IPS-20b (cell line): ENCODE results near the gene TP53I13.

Experiments used
- H3K27ac ChIP-seq: one replicate; pipeline ENCODE4 v1.5.1; 2013; ENCODE audit warnings: low read length
- H3K27me3 ChIP-seq: 2 replicates; pipeline ENCODE4 v1.6.1; 2013; ENCODE audit warnings: mild to moderate bottlenecking, low read length, inconsistent platforms; ENCODE audit not compliant: insufficient read depth
- H3K36me3 ChIP-seq: 2 replicates; pipeline ENCODE4 v1.6.1; 2013; ENCODE audit warnings: low read depth, mild to moderate bottlenecking, inconsistent platforms, low read length, moderate library complexity; ENCODE audit not compliant: insufficient read depth
- H3K4me1 ChIP-seq: 2 replicates; pipeline ENCODE4 v1.6.1; 2013; ENCODE audit warnings: mild to moderate bottlenecking, control low read depth, inconsistent platforms, low read length, moderate library complexity; ENCODE audit not compliant: insufficient read depth
- H3K4me3 ChIP-seq: 2 replicates; pipeline ENCODE4 v1.5.1; 2013; ENCODE audit warnings: mild to moderate bottlenecking, low read length, inconsistent platforms
- H3K9ac ChIP-seq: 2 replicates; pipeline ENCODE4 v1.6.1; 2013; ENCODE audit warnings: low read depth, mild to moderate bottlenecking, inconsistent platforms, low read length, moderate library complexity
- H3K9me3 ChIP-seq: 2 replicates; pipeline ENCODE4 v1.6.1; 2013; ENCODE audit warnings: mild to moderate bottlenecking, low read depth, low read length, inconsistent platforms; ENCODE audit not compliant: insufficient read depth

Gene TP53I13, protein sequence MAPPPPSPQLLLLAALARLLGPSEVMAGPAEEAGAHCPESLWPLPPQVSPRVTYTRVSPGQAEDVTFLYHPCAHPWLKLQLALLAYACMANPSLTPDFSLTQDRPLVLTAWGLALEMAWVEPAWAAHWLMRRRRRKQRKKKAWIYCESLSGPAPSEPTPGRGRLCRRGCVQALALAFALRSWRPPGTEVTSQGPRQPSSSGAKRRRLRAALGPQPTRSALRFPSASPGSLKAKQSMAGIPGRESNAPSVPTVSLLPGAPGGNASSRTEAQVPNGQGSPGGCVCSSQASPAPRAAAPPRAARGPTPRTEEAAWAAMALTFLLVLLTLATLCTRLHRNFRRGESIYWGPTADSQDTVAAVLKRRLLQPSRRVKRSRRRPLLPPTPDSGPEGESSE

DNA sequence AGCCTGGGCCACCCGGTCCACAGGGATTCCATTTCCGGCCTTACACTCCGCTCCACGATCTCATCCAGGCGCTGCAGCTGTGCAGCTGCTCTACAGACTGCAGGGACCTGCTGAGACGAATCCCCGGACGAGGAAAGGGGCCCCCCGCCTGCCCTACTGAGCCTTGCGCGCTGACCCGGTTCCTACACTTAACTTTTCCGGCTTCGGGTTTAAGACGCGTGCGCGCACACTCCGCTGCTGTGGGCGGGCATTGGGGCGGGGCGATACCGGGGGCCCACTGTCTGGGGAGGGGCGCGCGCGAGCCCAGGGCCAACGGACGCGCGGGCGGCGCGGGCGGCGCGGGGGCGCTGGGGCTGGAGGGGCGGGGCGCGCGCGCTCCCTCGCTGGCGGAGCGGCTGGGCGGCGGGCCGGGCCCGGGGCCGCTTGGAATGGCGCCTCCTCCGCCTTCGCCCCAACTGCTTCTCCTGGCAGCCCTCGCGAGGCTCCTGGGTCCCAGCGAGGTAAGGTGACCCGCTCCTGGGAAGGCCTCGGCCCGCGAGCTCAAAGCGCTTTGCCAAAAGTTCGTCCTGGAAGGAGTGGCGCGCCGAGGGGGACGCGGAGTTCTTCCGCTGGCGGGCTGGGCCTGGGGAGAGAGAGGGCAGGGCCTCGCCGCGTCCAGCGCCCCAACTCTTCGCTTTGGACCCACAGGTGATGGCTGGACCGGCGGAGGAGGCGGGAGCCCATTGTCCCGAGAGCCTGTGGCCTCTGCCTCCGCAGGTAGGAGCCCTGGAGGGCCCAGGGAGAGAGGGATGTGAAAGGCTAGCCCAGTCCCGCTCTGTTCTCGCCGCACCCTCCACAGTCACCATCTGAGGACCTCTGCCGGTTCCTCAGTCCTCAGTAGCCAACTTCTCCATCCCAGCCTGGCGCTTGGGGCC, at the start of gene TP53I13:
Gene TP53I13 (plus strand): TSS at position 371 of the 914 bp plus-strand sequence. CDS start 58 bp downstream, at position 429.
- peak within 1 kb of the TSS; percentile 79 for H3K9ac ChIP-seq
- H3K4me1 ChIP-seq = peaks cover 13% of the 10 kb centered on the region; the same call in 1 of the 2 replicates
- H3K27me3 ChIP-seq = peaks cover 78% of the 10 kb centered on the region
- no peaks in the 10 kb centered on the region for H3K36me3 ChIP-seq
- H3K9me3 ChIP-seq = no peaks in the 10 kb centered on the region
- peak within 1 kb of the TSS; percentile 87 for H3K4me3 ChIP-seq
- H3K27ac ChIP-seq = no peak within 1 kb of the TSS

DNA sequence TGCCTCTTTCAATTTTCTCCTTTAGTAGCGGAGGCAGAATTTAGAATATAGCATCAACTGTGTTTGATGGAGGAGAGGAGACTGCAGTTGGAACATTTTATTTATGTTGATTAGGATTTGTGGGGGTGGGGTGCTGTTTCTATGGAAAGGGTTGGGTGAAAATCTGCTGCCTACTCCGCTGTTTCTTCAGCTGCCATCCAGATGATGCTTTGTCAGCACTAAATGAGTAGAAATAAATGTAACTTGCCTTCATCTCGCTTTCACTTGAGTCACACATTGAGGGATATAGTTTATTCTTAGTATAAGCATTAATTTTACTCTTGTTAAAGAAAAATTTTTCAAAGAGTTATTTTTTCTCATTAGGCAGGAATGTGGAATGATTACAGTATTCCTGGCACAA, 43.8 kb upstream of the TP53I13 start:
- no peak overlapping the region for H3K27ac ChIP-seq
- H3K9me3 ChIP-seq = no peaks in the 10 kb centered on the region
- H3K36me3 ChIP-seq = peaks cover 84% of the 10 kb centered on the region
- no peaks in the 10 kb centered on the region for H3K4me1 ChIP-seq
- no peak overlapping the region for H3K9ac ChIP-seq
- H3K27me3 ChIP-seq = no peaks in the 10 kb centered on the region
- H3K4me3 ChIP-seq = no peak overlapping the region

DNA sequence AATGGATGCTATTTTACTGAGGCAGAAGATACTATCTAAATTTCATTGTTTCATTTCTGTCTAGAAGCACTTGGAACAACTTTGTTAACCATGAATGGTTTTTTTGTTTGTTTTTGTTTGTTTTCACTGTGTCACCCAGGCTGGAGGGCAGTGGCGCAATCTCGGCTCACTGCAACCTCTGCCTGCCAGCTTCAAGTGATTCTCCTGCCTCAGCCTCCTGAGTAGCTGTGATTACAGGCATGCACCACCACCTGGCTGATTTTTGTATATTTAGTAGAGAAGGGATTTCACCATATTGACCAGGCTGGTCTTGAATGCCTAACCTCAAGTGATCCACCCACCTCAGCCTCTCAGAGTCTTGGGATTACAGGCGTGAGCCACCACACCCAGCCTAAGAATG, 42.2 kb upstream of the TP53I13 start:
- H3K4me3 ChIP-seq = no peak overlapping the region
- peaks cover 83% of the 10 kb centered on the region for H3K36me3 ChIP-seq
- no peak overlapping the region for H3K9ac ChIP-seq
- no peaks in the 10 kb centered on the region for H3K9me3 ChIP-seq
- H3K27ac ChIP-seq = no peak overlapping the region
- no peaks in the 10 kb centered on the region for H3K4me1 ChIP-seq
- no peaks in the 10 kb centered on the region for H3K27me3 ChIP-seq

DNA sequence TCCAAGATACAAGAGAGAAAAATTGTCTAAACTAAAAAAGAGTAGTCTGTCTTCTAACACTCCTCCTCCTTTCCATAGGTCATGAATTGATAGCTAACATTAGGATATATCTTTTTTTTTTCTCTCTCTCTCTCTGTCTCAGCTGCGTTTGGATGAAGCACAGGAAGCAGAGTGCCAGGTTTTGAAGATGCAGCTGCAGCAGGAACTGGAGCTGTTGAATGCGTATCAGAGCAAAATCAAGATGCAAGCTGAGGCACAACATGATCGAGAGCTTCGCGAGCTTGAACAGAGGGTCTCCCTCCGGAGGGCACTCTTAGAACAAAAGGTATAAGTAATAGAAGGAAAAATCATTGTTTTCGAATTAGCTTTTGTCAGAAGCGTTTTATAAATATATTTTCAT, 34.5 kb upstream of the TP53I13 start:
- no peaks in the 10 kb centered on the region for H3K9me3 ChIP-seq

DNA sequence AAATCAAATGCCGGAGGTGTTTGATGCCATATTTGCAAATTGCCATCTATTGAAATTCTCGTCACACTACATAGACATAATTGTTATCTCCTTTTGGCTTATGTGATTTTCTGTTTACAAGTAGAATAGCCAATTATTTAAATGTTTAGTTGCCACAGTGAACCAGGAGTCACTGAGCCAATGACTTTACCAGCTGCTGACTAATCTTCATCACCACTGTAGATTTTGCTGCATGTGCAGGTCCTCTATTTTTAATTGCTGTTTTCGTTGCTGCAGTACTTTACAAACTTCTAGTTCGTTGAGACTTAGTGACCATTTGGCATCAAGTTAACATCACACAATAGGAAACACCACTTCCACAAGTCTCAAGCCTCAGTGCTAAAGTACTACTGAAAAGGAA, 24.4 kb upstream of the TP53I13 start:
- Histone ChIP-seq H3K9ac (no peak overlapping the region), H3K4me3 (no peak overlapping the region), H3K36me3 (peaks cover 47% of the 10 kb centered on the region), H3K9me3 (no peaks in the 10 kb centered on the region), H3K27ac (no peak overlapping the region), H3K27me3 (no peaks in the 10 kb centered on the region), H3K4me1 (no peaks in the 10 kb centered on the region)

More for the DNA sequence above, 34.5 kb upstream of the TP53I13 start:
- H3K27ac ChIP-seq = no peak overlapping the region
- peaks cover 69% of the 10 kb centered on the region for H3K36me3 ChIP-seq
- no peaks in the 10 kb centered on the region for H3K4me1 ChIP-seq
- H3K27me3 ChIP-seq = no peaks in the 10 kb centered on the region
- H3K4me3 ChIP-seq = no peak overlapping the region
- no peak overlapping the region for H3K9ac ChIP-seq

DNA sequence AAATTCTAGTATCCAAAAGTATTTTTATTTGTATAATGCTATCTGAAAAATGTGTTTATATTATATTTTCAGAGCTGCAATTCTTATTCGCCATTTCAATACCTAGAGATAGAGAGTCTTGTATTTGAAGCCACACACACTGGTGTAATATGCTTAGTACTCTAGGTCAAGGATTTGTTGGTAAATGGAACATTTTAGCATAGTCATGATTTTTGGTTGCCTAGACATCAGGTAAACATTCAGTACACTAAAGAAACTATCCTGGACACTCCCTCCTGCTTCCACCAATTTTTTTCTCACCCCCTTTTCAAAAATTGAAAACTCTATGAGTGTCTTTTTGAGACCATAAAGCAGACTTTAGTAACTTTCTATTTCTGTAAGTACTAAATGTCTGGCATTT, 22.4 kb upstream of the TP53I13 start:
- no peaks in the 10 kb centered on the region for H3K9me3 ChIP-seq
- no peak overlapping the region for H3K9ac ChIP-seq
- no peaks in the 10 kb centered on the region for H3K27me3 ChIP-seq
- H3K27ac ChIP-seq = no peak overlapping the region
- H3K4me1 ChIP-seq = no peaks in the 10 kb centered on the region
- H3K36me3 ChIP-seq = peaks cover 36% of the 10 kb centered on the region
- no peak overlapping the region for H3K4me3 ChIP-seq

DNA sequence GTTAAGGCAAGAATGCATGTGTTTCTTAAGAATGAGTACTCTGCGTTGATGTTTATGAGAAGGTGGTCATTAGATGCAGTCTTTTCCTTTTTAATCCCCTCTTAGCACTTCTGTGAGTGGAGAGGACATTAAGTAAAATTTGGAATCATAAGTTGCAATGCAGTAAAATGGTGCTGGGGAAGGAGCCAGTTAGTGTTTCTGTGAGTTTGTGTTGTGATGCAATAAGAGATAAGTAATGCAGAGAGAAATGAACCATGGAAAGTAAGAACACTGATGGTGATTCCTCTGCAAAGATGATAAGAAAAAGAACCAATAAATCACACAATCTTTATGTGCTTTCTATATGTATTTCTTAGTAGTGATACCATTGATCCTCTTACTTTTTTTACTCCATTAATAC, 21.7 kb upstream of the TP53I13 start:
- H3K27me3 ChIP-seq = no peaks in the 10 kb centered on the region
- no peak overlapping the region for H3K9ac ChIP-seq
- no peak overlapping the region for H3K4me3 ChIP-seq
- no peaks in the 10 kb centered on the region for H3K9me3 ChIP-seq
- H3K36me3 ChIP-seq = peaks cover 36% of the 10 kb centered on the region
- H3K4me1 ChIP-seq = no peaks in the 10 kb centered on the region
- no peak overlapping the region for H3K27ac ChIP-seq

DNA sequence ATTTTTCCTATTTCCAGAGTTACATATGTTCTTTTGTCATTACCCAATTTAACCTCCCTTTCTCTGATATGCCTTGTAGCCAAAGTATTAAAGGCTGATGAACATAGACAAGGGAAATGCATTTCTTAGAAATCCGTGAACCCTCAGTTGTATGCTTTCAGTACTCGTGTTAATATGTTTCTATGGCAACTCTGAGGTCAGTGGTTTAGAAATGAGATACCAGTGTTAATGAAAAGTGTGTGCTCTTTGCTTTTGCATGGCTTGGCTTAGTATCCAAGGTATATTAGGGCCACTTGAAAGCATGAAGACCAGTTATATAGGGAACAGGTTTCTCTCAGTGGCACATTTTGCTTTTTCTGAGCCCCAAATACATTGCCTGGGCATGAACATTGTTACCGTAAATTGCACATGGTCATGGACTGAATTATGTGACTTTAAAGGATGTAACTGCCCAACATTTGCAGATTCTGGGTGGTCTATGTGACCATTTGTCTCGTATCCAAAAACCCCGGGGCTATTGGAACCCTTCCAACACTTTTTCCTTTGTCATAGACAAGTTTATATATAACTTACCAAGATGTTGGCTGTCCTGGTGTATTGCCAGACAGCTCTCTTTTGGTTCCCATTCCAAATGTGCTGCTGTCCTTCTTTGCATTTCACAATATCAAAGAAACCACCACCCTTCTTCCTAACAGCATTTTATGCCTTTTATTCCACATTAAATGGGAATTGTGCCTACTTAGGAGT, 19.2 kb upstream of the TP53I13 start:
- no peak overlapping the region for H3K9ac ChIP-seq
- H3K4me1 ChIP-seq = no peaks in the 10 kb centered on the region
- no peak overlapping the region for H3K27ac ChIP-seq
- no peaks in the 10 kb centered on the region for H3K9me3 ChIP-seq
- H3K4me3 ChIP-seq = no peak overlapping the region
- 0 out of 2 replicates have a peak, but pooled peaks cover 4% of the 10 kb centered on the region for H3K27me3 ChIP-seq
- H3K36me3 ChIP-seq = peaks cover 13% of the 10 kb centered on the region

DNA sequence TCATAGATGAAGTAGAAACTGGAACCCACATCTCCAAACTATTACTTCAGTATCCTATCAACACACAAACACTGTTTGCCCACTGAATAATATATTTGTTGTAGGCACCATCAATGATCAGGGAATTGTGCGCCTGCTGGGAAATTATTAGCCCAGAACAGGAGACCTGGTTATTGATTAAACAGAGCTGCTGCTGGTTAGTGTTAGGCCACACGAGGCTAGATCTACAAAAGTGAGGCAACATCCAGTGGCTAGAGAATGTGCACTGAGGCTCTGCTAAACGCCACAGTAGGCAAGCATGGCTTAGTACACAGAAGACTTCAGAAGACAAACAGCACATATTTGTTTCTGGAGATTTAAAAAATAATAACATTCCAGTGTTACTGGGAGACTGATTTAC, 12.7 kb upstream of the TP53I13 start:
- no peak overlapping the region for H3K27ac ChIP-seq
- H3K4me1 ChIP-seq = no peaks in the 10 kb centered on the region
- H3K36me3 ChIP-seq = no peaks in the 10 kb centered on the region
- H3K27me3 ChIP-seq = 0 out of 2 replicates have a peak, but pooled peaks cover 4% of the 10 kb centered on the region
- H3K9me3 ChIP-seq = no peaks in the 10 kb centered on the region
- H3K4me3 ChIP-seq = no peak overlapping the region
- no peak overlapping the region for H3K9ac ChIP-seq

DNA sequence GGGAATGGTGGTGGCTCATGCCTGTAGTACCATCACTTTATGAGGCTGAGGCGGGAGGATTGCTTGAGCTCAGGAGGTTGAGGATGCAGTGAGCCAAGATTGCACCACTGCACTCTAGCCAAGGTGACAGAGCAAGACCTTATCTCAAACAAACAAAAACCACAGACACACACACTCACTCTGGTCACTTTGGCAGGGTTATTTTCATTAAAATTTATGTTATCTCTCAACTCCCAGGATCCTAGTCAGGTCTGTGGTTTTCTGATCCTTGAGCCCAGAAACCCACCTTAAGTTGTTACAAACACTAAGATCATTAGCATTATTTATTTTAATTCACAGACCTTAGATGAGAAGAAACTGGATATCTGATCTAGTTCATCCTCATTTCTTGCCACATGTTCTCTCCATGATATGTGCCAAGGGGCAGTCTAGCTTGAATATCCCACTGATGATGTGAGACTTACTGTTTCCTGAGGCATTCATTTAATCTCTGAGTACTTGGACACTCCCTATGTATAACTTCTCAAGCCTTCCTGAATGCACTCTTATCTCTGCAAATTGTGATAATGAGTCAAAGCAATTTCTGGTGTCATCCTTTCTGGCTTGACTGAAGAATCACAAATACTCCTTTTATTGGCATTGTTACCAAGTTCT, 11.3 kb upstream of the TP53I13 start:
- Histone ChIP-seq H3K4me1 (no peaks in the 10 kb centered on the region), H3K9ac (no peak overlapping the region), H3K27me3 (0 out of 2 replicates have a peak, but pooled peaks cover 6% of the 10 kb centered on the region), H3K9me3 (no peaks in the 10 kb centered on the region), H3K27ac (no peak overlapping the region), H3K4me3 (no peak overlapping the region), H3K36me3 (no peaks in the 10 kb centered on the region)

DNA sequence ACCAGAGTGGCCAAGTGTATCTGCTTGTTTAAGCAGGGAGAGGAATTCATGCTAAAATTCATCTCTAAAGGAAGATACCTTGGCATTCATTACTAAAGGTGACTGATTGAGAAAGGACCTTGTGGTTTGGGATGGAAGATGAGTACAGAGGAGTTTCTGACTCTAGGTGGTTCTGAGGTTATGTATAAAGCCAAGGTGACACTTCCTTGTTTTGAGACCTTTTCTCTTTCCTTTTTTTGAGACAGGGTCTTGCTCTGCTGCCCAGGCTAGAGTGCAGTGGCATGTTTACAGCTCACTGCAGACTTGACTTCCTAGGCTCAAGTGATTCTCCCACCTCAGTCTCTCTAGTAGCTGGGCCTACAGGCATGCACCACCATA, 10.8 kb upstream of the TP53I13 start:
- Histone ChIP-seq H3K36me3 (no peaks in the 10 kb centered on the region), H3K9me3 (no peaks in the 10 kb centered on the region), H3K4me1 (no peaks in the 10 kb centered on the region), H3K27me3 (0 out of 2 replicates have a peak, but pooled peaks cover 7% of the 10 kb centered on the region), H3K4me3 (no peak overlapping the region), H3K27ac (no peak overlapping the region), H3K9ac (no peak overlapping the region)
